Measurements from ENCODE around the gene ICE2. TPM values are rescaled to one million over a fixed set of nuclear protein-coding genes. Genes with fewer than 3 reads are reported as not detected.
A peak's percentile ranks its signal among the peaks of the same experiment; 100 is the strongest.

ICE2 gene
- total and polyA plus RNA-seq, 4 donors, result 5.7 to 26.6 (median 16.8) TPM

- no peak overlapping the region for H3K4me3 ChIP-seq (ENCODE audit: low read depth in 1 of 3, low read length in 3 of 3)
- TF ChIP-seq SP1 (IDR thresholded peaks at IDR 0.05) (no peak), TAF1 (conservative IDR thresholded peaks at IDR 0.05) (no peak), NR2F2 (IDR thresholded peaks at IDR 0.05) (no peak), MAX (IDR thresholded peaks at IDR 0.05) (no peak), RXRA (IDR thresholded peaks at IDR 0.05) (peak in 1 of 2 donors; percentile 21), FOXA2 (IDR thresholded peaks at IDR 0.05) (no peak), HNF4A (conservative IDR thresholded peaks at IDR 0.05) (peak; percentile 46 to 48), ZBTB33 (IDR thresholded peaks at IDR 0.05) (peak; percentile 48), GABPA (IDR thresholded peaks at IDR 0.05 in 1 of 2, conservative IDR thresholded peaks at IDR 0.05 in 1 of 2) (no peak), HNF4G (IDR thresholded peaks at IDR 0.05) (no peak), REST (IDR thresholded peaks at IDR 0.05) (no peak), RAD21 (IDR thresholded peaks at IDR 0.05) (peak in 1 of 2 donors; percentile 11), YY1 (IDR thresholded peaks at IDR 0.05) (peak; percentile 91), JUND (IDR thresholded peaks at IDR 0.05) (peak; percentile 54 to 72), CTCF (IDR thresholded peaks at IDR 0.05; ENCODE audit: low read depth, low read length, missing input control) (no peak), FOXA1 (IDR thresholded peaks at IDR 0.05) (no peak), ATF3 (IDR thresholded peaks at IDR 0.05) (peak; percentile 32), EGR1 (IDR thresholded peaks at IDR 0.05; ENCODE audit: low read depth in 2 of 2) (no peak)
- DNase-seq (ENCODE audit: low spot score), result no peak
- H3K27me3 ChIP-seq (ENCODE audit: control insufficient read depth in 4 of 4, insufficient read depth in 4 of 4, low read length in 3 of 4), result no peaks in the 10 kb centered on the region
- no peaks in the 10 kb centered on the region for H3K9me3 ChIP-seq (ENCODE audit: control insufficient read depth in 4 of 4, low read length in 3 of 4)
- H3K36me3 ChIP-seq (ENCODE audit: control insufficient read depth in 4 of 4, insufficient read depth in 3 of 4, low read depth in 1 of 4, low read length in 3 of 4), result peaks cover 0 to 33% (median 18%) of the 10 kb centered on the region in 4 donors
- H3K4me1 ChIP-seq (ENCODE audit: control insufficient read depth in 4 of 4, insufficient read depth in 4 of 4, low read length in 3 of 4), result peaks cover 0 to 6% (median 4%) of the 10 kb centered on the region in 4 donors
- H3K27ac ChIP-seq (ENCODE audit: low read depth in 1 of 2, low read length in 2 of 2), result no peak overlapping the region
- H3K9ac ChIP-seq (ENCODE audit: low read depth in 1 of 2, low read length in 2 of 2), result no peak overlapping the region
Observed at GRCh38 chr15:60469893-60470641, 8.9 kb downstream of the ICE2 start.

Data from liver (tissue), 9 donors.